IMR-90 (cell line): Measurements from ENCODE around the gene SLC38A8. TPM values are rescaled to one million over a fixed set of nuclear protein-coding genes. Genes with fewer than 3 reads are reported as not detected.

Experiments
- ATAC-seq: fragments of 200-7000 bp; cut with Tn5 transposase; 2 replicates; pipeline ENCODE4 v1.9.1; 2020; ENCODE audit warnings: low read depth, mild to moderate bottlenecking, moderate library complexity
- BruUV-seq: library from RNA; stranded (reverse); fragments of 400-500 nt; replicated peaks from 2 replicates; lab custom pipeline; 2021; lab: Mats Ljungman, UMichigan
- CTCF ChIA-PET: fragments of 300-600 bp; formaldehyde crosslinking; extraction: SDS; loops from one replicate; lab custom pipeline; 2021; ENCODE audit warnings: antibody characterized with exemption; lab: Yijun Ruan, JAX
- POLR2A ChIA-PET: fragments of 300-600 bp; sonication (Branson Sonifier 250); formaldehyde crosslinking; loops from one replicate; lab custom pipeline; 2022; ENCODE audit warnings: antibody characterized with exemption; ENCODE audit not compliant: unreplicated experiment; lab: Charles Lee
- DNase-seq: peaks from one replicate; pipeline ENCODE4 v3.0.0; 2013
- H2AFZ ChIP-seq: replicated peaks from 2 replicates; pipeline ENCODE3; 2013; ENCODE audit warnings: low read length, mild to moderate bottlenecking; ENCODE audit not compliant: poor library complexity
- H2AK5ac ChIP-seq: 2 replicates; pipeline ENCODE4 v1.6.1; 2013; ENCODE audit warnings: low read depth, low read length, inconsistent platforms
- H2AK9ac ChIP-seq: replicated peaks from 2 replicates; pipeline ENCODE3; 2013; ENCODE audit warnings: mild to moderate bottlenecking, low read depth, low read length, moderate library complexity; ENCODE audit not compliant: poor library complexity
- H2BK120ac ChIP-seq: 2 replicates; pipeline ENCODE4 v1.6.1; 2013; ENCODE audit warnings: low read depth, low read length, inconsistent platforms
- H2BK15ac ChIP-seq: 3 replicates; pipeline ENCODE4 v1.6.1; 2013; ENCODE audit warnings: low read depth, low read length, inconsistent platforms
- H2BK20ac ChIP-seq: 2 replicates; pipeline ENCODE4 v1.6.1; 2013; ENCODE audit warnings: low read depth, mild to moderate bottlenecking, inconsistent platforms, low read length, moderate library complexity
- H2BK5ac ChIP-seq: 2 replicates; pipeline ENCODE4 v1.6.1; 2013; ENCODE audit warnings: mild to moderate bottlenecking, low read depth, low read length, inconsistent platforms; ENCODE audit not compliant: poor library complexity, severe bottlenecking
- H3K14ac ChIP-seq: replicated peaks from 2 replicates; pipeline ENCODE4 v1.6.1; 2013; ENCODE audit warnings: low read depth, low read length, inconsistent platforms
- H3K18ac ChIP-seq: 2 replicates; pipeline ENCODE4 v1.6.1; 2013; ENCODE audit warnings: low read depth, low read length, control low read depth
- H3K23ac ChIP-seq: 2 replicates; pipeline ENCODE4 v1.6.1; 2013; ENCODE audit warnings: low read depth, low read length, inconsistent platforms
- H3K27ac ChIP-seq: 2 replicates; pipeline ENCODE4 v1.5.1; 2013; ENCODE audit warnings: mild to moderate bottlenecking, control low read depth, low read length; ENCODE audit not compliant: insufficient read depth
- H3K27me3 ChIP-seq: 2 replicates; pipeline ENCODE4 v1.6.1; 2013; ENCODE audit warnings: low read length; ENCODE audit not compliant: control insufficient read depth, insufficient read depth
- H3K36me3 ChIP-seq: 2 replicates; pipeline ENCODE4 v1.6.1; 2013; ENCODE audit warnings: low read length, mixed read lengths; ENCODE audit not compliant: control insufficient read depth, insufficient read depth
- H3K4ac ChIP-seq: 2 replicates; pipeline ENCODE4 v1.6.1; 2013; ENCODE audit warnings: low read depth, low read length, inconsistent platforms
- H3K4me1 ChIP-seq: 2 replicates; pipeline ENCODE4 v1.6.1; 2013; ENCODE audit warnings: low read length, mixed read lengths; ENCODE audit not compliant: control insufficient read depth, insufficient read depth
- H3K4me2 ChIP-seq: 2 replicates; pipeline ENCODE4 v1.6.1; 2013; ENCODE audit warnings: low read depth, mild to moderate bottlenecking, control low read depth, low read length, moderate library complexity
- H3K4me3 ChIP-seq: 2 replicates; pipeline ENCODE4 v1.5.1; 2013; ENCODE audit warnings: low read depth, mild to moderate bottlenecking, control low read depth, low read length, moderate library complexity; ENCODE audit not compliant: insufficient read depth
- H3K56ac ChIP-seq: 2 replicates; pipeline ENCODE4 v1.6.1; 2013; ENCODE audit warnings: low read length, inconsistent platforms; ENCODE audit not compliant: insufficient read depth; ENCODE audit errors: extremely low read depth
- H3K79me1 ChIP-seq, 2 experiments: 2 replicates each; pipeline ENCODE4 v1.6.1; 2013; ENCODE audit warnings: low read length in 2 of 2, inconsistent platforms in 1 of 2, low read depth in 1 of 2
- H3K9ac ChIP-seq: 2 replicates; pipeline ENCODE4 v1.6.1; 2013; ENCODE audit warnings: low read depth, low read length, control low read depth
- H3K9me1 ChIP-seq: 2 replicates; pipeline ENCODE4 v1.6.1; 2013; ENCODE audit warnings: low read length, inconsistent platforms; ENCODE audit not compliant: insufficient read depth
- H3K9me3 ChIP-seq: 2 replicates; pipeline ENCODE4 v1.6.1; 2013; ENCODE audit warnings: low read length; ENCODE audit not compliant: control insufficient read depth, insufficient read depth
- H4K20me1 ChIP-seq: 2 replicates; pipeline ENCODE4 v1.6.1; 2013; ENCODE audit warnings: low read length, inconsistent platforms; ENCODE audit not compliant: insufficient read depth
- H4K5ac ChIP-seq: 2 replicates; pipeline ENCODE4 v1.6.1; 2013; ENCODE audit warnings: mild to moderate bottlenecking, low read depth, low read length, control low read depth
- H4K8ac ChIP-seq, 2 experiments: 2 replicates each; pipeline ENCODE4 v1.6.1; 2013; ENCODE audit warnings: low read depth in 2 of 2, low read length in 2 of 2, control low read depth in 1 of 2, inconsistent platforms in 1 of 2
- H4K91ac ChIP-seq: 2 replicates; pipeline ENCODE4 v1.6.1; 2013; ENCODE audit warnings: low read depth, low read length, inconsistent platforms; ENCODE audit not compliant: insufficient read depth
- BHLHE40 ChIP-seq: fragments of 150-350 bp; IDR thresholded peaks from 2 replicates; pipeline ENCODE4 v1.6.1; 2016; ENCODE audit warnings: mild to moderate bottlenecking, low read depth, low read length
- CEBPB ChIP-seq: IDR thresholded peaks from 2 replicates; pipeline ENCODE4 v1.6.1; 2012; ENCODE audit warnings: low read depth, low read length, improper control_type of control experiment
- CHD1 ChIP-seq: IDR thresholded peaks from 2 replicates; pipeline ENCODE4 v1.6.1; 2012; ENCODE audit warnings: low read depth, low read length, improper control_type of control experiment
- FOS ChIP-seq: fragments of 150-350 bp; IDR thresholded peaks from 2 replicates; pipeline ENCODE4 v1.6.1; 2016; ENCODE audit warnings: low read depth, low read length
- MAFK ChIP-seq: IDR thresholded peaks from 2 replicates; pipeline ENCODE4 v1.6.1; 2012; ENCODE audit warnings: low read depth, low read length, improper control_type of control experiment
- MAZ ChIP-seq: IDR thresholded peaks from 2 replicates; pipeline ENCODE4 v1.6.1; 2012; ENCODE audit warnings: low read depth, mild to moderate bottlenecking, low read length, improper control_type of control experiment, moderate library complexity, borderline replicate concordance
- MXI1 ChIP-seq: IDR thresholded peaks from 2 replicates; pipeline ENCODE4 v1.6.1; 2012; ENCODE audit warnings: low read depth, mild to moderate bottlenecking, low read length, moderate library complexity, borderline replicate concordance
- NFE2L2 ChIP-seq: fragments of 150-350 bp; IDR thresholded peaks from 2 replicates; pipeline ENCODE4 v1.6.1; 2016; ENCODE audit warnings: low read depth, mild to moderate bottlenecking, low read length
- POLR2A ChIP-seq: IDR thresholded peaks from 2 replicates; pipeline ENCODE4 v1.6.1; 2012; ENCODE audit warnings: mild to moderate bottlenecking, low read depth, low read length
- RAD21 ChIP-seq: IDR thresholded peaks from 2 replicates; pipeline ENCODE4 v1.6.1; 2012; ENCODE audit warnings: low read length, improper control_type of control experiment
- RCOR1 ChIP-seq: IDR thresholded peaks from 2 replicates; pipeline ENCODE4 v1.6.1; 2012; ENCODE audit warnings: mild to moderate bottlenecking, low read length, improper control_type of control experiment; ENCODE audit not compliant: insufficient replicate concordance
- RFX5 ChIP-seq: IDR thresholded peaks from 2 replicates; pipeline ENCODE4 v1.8.0; 2012; ENCODE audit warnings: low read depth, mild to moderate bottlenecking, low read length, moderate library complexity
- SMC3 ChIP-seq: fragments of 150-350 bp; IDR thresholded peaks from 2 replicates; pipeline ENCODE4 v1.6.1; 2016; ENCODE audit warnings: low read depth, mild to moderate bottlenecking, antibody characterized with exemption, low read length, moderate library complexity
- WGBS, 2 experiments: methylation state at CpG; one replicate each; pipeline versions ENCODE4 v1.1.5 to v1.1.7; 2013; ENCODE audit warnings: missing lambda C conversion rate in 2 of 2; ENCODE audit not compliant: insufficient read length in 1 of 2; ENCODE audit errors: extremely low coverage in 2 of 2; 5-methylcytosine and 5-hydroxymethylcytosine counted together
- dilution Hi-C: fragments of 300-500 bp; cut with HindIII; formaldehyde crosslinking; loops from one replicate; pipeline ENCODE4 v1.14.3; 2018; ENCODE audit warnings: low sequenced_read_pairs; ENCODE audit not compliant: unreplicated experiment
- in situ Hi-C: fragments of 300-500 bp; cut with MboI; formaldehyde crosslinking; loops from 3 replicates; pipeline ENCODE4 v1.14.3; 2019; ENCODE audit warnings: low sequenced_read_pairs, inconsistent platforms, mixed read lengths
- intact Hi-C: fragments of 100-400 bp; cut with micrococcal nuclease; formaldehyde crosslinking; loops from 2 replicates; pipeline ENCODE4 v1.10.0; 2022
- polyA plus RNA-seq, 3 experiments: library from polyadenylated mRNA; depleted of rRNA; stranded (reverse); fragments of >200 nt; gene quantifications; 2 replicates each; pipeline ENCODE4 v1.2.3, GENCODE V29; 2012; ENCODE audit warnings: low replicate concordance in 1 of 3
- total RNA-seq: library from RNA; depleted of rRNA; stranded (reverse); fragments of >200 nt; gene quantifications from 2 replicates; pipeline ENCODE4 v1.2.3, GENCODE V29; 2012
- TF ChIP-seq, protein P1 (sequence below): fragments of 150-350 bp; IDR thresholded peaks from 2 replicates; pipeline ENCODE4 v1.6.1; 2017; ENCODE audit warnings: mild to moderate bottlenecking, antibody characterized with exemption, low read length, low read depth
- TF ChIP-seq, protein P2 (sequence below): conservative IDR thresholded peaks from 2 replicates; pipeline ENCODE4 v1.5.1; 2012; ENCODE audit warnings: mild to moderate bottlenecking, low read depth, low read length, improper control_type of control experiment

Gene SLC38A8
- total and polyA plus RNA-seq, 2 of the 4 experiments (the other 2 are of a cell fraction), result not detected

- CTCF ChIA-PET, result no interaction called here
- intact Hi-C loops, result no loop called here
- no peak overlapping the region for H3K18ac ChIP-seq
- H3K4ac ChIP-seq, result no peak overlapping the region
- no peak overlapping the region for H3K27ac ChIP-seq
- peaks cover 7% of the 10 kb centered on the region for H3K27me3 ChIP-seq
- H2AK9ac ChIP-seq, result no peak overlapping the region
- H3K9me3 ChIP-seq, result no peaks in the 10 kb centered on the region
- in situ Hi-C loops, result no loop called here
- H3K14ac ChIP-seq, result no peak overlapping the region
- TF ChIP-seq CHD1 (no peak), RFX5 (no peak), POLR2A (no peak), MXI1 (no peak), SMC3 (no peak), MAFK (no peak), MAZ (no peak), RAD21 (no peak), NFE2L2 (no peak), BHLHE40 (no peak), FOS (no peak), RCOR1 (no peak), CEBPB (no peak)
- TF ChIP-seq, protein P1, sequence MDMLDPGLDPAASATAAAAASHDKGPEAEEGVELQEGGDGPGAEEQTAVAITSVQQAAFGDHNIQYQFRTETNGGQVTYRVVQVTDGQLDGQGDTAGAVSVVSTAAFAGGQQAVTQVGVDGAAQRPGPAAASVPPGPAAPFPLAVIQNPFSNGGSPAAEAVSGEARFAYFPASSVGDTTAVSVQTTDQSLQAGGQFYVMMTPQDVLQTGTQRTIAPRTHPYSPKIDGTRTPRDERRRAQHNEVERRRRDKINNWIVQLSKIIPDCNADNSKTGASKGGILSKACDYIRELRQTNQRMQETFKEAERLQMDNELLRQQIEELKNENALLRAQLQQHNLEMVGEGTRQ, result no peak
- TF ChIP-seq, protein P2, sequence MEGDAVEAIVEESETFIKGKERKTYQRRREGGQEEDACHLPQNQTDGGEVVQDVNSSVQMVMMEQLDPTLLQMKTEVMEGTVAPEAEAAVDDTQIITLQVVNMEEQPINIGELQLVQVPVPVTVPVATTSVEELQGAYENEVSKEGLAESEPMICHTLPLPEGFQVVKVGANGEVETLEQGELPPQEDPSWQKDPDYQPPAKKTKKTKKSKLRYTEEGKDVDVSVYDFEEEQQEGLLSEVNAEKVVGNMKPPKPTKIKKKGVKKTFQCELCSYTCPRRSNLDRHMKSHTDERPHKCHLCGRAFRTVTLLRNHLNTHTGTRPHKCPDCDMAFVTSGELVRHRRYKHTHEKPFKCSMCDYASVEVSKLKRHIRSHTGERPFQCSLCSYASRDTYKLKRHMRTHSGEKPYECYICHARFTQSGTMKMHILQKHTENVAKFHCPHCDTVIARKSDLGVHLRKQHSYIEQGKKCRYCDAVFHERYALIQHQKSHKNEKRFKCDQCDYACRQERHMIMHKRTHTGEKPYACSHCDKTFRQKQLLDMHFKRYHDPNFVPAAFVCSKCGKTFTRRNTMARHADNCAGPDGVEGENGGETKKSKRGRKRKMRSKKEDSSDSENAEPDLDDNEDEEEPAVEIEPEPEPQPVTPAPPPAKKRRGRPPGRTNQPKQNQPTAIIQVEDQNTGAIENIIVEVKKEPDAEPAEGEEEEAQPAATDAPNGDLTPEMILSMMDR, result no peak
- dilution Hi-C loops, result no loop called here
- no peaks in the 10 kb centered on the region for H3K4me1 ChIP-seq
- POLR2A ChIA-PET, result no interaction called here
- no peak overlapping the region for H2AFZ ChIP-seq
- no peak overlapping the region for H2BK120ac ChIP-seq
- H2AK5ac ChIP-seq, result no peak overlapping the region
- H4K5ac ChIP-seq, result no peak overlapping the region
- H3K36me3 ChIP-seq, result peaks cover 17% of the 10 kb centered on the region
- H2BK20ac ChIP-seq, result no peak overlapping the region
- no CpG with 5 or more reads among the region's 7 CpGs for WGBS, 2 experiments
- BruUV-seq, result no TSS peak
- H3K9me1 ChIP-seq, result no peaks in the 10 kb centered on the region
- ATAC-seq, result no peak
- no peak for DNase-seq
- no peak overlapping the region for H3K23ac ChIP-seq
- no peak overlapping the region for H2BK15ac ChIP-seq
- H4K91ac ChIP-seq, result no peak overlapping the region
- H4K8ac ChIP-seq, result no peak overlapping the region
- H3K56ac ChIP-seq, result no peak overlapping the region
- no peaks in the 10 kb centered on the region; a peak in 1 of 4 replicates for H3K79me1 ChIP-seq
- no peak overlapping the region for H3K4me2 ChIP-seq
- 0 out of 2 replicates have a peak, but pooled peaks cover 3% of the 10 kb centered on the region for H4K20me1 ChIP-seq
- no peak overlapping the region for H3K9ac ChIP-seq
- H2BK5ac ChIP-seq, result no peak overlapping the region
- H3K4me3 ChIP-seq, result no peak overlapping the region
These were observed 5.7 kb upstream of the SLC38A8 start for GRCh38 chr16:84048270-84048669.
